ENCODE results near the gene KIZ. TPM values are rescaled to one million over a fixed set of nuclear protein-coding genes. Genes with fewer than 3 reads are reported as not detected.

Gene KIZ
- total RNA-seq, 6 donors from 2014 or later: 7.9 to 29.3 (median 15.2) TPM

- no peaks in the 10 kb centered on the region for H3K9me3 ChIP-seq
- TF ChIP-seq EP300 (IDR thresholded peaks at IDR 0.05) (no peak), CTCF (IDR thresholded peaks at IDR 0.05) (no peak), POLR2A (IDR thresholded peaks at IDR 0.05) (no peak), POLR2AphosphoS5 (IDR thresholded peaks at IDR 0.05) (no peak)
- H3K36me3 ChIP-seq: peaks cover 0 to 7% (median 0%) of the 10 kb centered on the region in 4 donors
- H3K4me3 ChIP-seq: no peak overlapping the region
- ATAC-seq (ENCODE audit: low FRiP score in 2 of 2) (no peak), DNase-seq (no peak)
- 41 to 58% methylated on average over 1 of the region's 1 CpG for WGBS, 2 donors
- H3K27ac ChIP-seq: no peak overlapping the region
- no peaks in the 10 kb centered on the region for H3K27me3 ChIP-seq
- no peaks in the 10 kb centered on the region for H3K4me1 ChIP-seq
Measured at GRCh38 chr20:21147593-21147992, 21.7 kb downstream of the KIZ start.

- Histone ChIP-seq H3K9me3 (no peaks in the 10 kb centered on the region), H3K4me3 (no peak overlapping the region), H3K27me3 (no peaks in the 10 kb centered on the region), H3K27ac (no peak overlapping the region), H3K36me3 (peaks cover 0 to 7% (median 0%) of the 10 kb centered on the region in 4 donors), H3K4me1 (no peaks in the 10 kb centered on the region)
- ATAC-seq (ENCODE audit: low FRiP score in 2 of 2): no peak
- WGBS, 2 donors: 90 to 92% methylated on average over 9 of the region's 9 CpGs
- no peak for DNase-seq
- no peak for TF ChIP-seq POLR2A (IDR thresholded peaks at IDR 0.05)
- TF ChIP-seq EP300 (IDR thresholded peaks at IDR 0.05): no peak
- no peak for TF ChIP-seq CTCF (IDR thresholded peaks at IDR 0.05)
- TF ChIP-seq POLR2AphosphoS5 (IDR thresholded peaks at IDR 0.05): no peak
Measured at GRCh38 chr20:21149344-21149743, 23.5 kb downstream of the KIZ start.

- H3K4me1 ChIP-seq: no peaks in the 10 kb centered on the region
- H3K27me3 ChIP-seq: no peaks in the 10 kb centered on the region
- DNase-seq (no peak), ATAC-seq (ENCODE audit: low FRiP score in 2 of 2) (no peak)
- no peaks in the 10 kb centered on the region for H3K36me3 ChIP-seq
- H3K9me3 ChIP-seq: no peaks in the 10 kb centered on the region
- no peak for TF ChIP-seq CTCF (IDR thresholded peaks at IDR 0.05)
- TF ChIP-seq POLR2A (IDR thresholded peaks at IDR 0.05): no peak
- no peak for TF ChIP-seq EP300 (IDR thresholded peaks at IDR 0.05)
- TF ChIP-seq POLR2AphosphoS5 (IDR thresholded peaks at IDR 0.05): no peak
- H3K4me3 ChIP-seq: no peak overlapping the region
- no peak overlapping the region for H3K27ac ChIP-seq
- 87 to 88% methylated on average over 5 of the region's 5 CpGs for WGBS, 2 donors
Measured at GRCh38 chr20:21151791-21152190, 25.9 kb downstream of the KIZ start.

GRCh38 chr20:21154692-21155091 lies 28.8 kb downstream of the KIZ start:
- no peak for DNase-seq
- Histone ChIP-seq H3K9me3 (no peaks in the 10 kb centered on the region), H3K4me1 (no peaks in the 10 kb centered on the region), H3K27ac (no peak overlapping the region), H3K27me3 (no peaks in the 10 kb centered on the region), H3K36me3 (no peaks in the 10 kb centered on the region), H3K4me3 (no peak overlapping the region)
- TF ChIP-seq POLR2A (IDR thresholded peaks at IDR 0.05) (no peak), EP300 (IDR thresholded peaks at IDR 0.05) (no peak), POLR2AphosphoS5 (IDR thresholded peaks at IDR 0.05) (no peak), CTCF (IDR thresholded peaks at IDR 0.05) (no peak)
- 48 to 83% methylated on average over 2 of the region's 2 CpGs for WGBS, 2 donors
- no peak for ATAC-seq (ENCODE audit: low FRiP score in 2 of 2)

GRCh38 chr20:21155268-21155667 lies 29.4 kb downstream of the KIZ start:
- no peak overlapping the region for H3K27ac ChIP-seq

More at GRCh38 chr20:21155268-21155667, 29.4 kb downstream of the KIZ start:
- DNase-seq: no peak
- no peak for ATAC-seq (ENCODE audit: low FRiP score in 2 of 2)
- no peaks in the 10 kb centered on the region for H3K36me3 ChIP-seq
- H3K4me1 ChIP-seq: no peaks in the 10 kb centered on the region
- 98% methylated on average over 5 of the region's 5 CpGs for WGBS, 2 donors
- TF ChIP-seq EP300 (IDR thresholded peaks at IDR 0.05): no peak
- TF ChIP-seq POLR2AphosphoS5 (IDR thresholded peaks at IDR 0.05): no peak
- no peak for TF ChIP-seq POLR2A (IDR thresholded peaks at IDR 0.05)
- no peak for TF ChIP-seq CTCF (IDR thresholded peaks at IDR 0.05)
- H3K4me3 ChIP-seq: no peak overlapping the region
- no peaks in the 10 kb centered on the region for H3K9me3 ChIP-seq
- H3K27me3 ChIP-seq: no peaks in the 10 kb centered on the region

Data from upper lobe of left lung (tissue), 6 donors.